ENCODE data around the gene TMEM202. TPM values are rescaled to one million over a fixed set of nuclear protein-coding genes. Genes with fewer than 3 reads are reported as not detected.
"Not testable (repeated sequence)": the region's sequence is repeated elsewhere in the genome, so short reads cannot be mapped to it uniquely, and the experiment has no call there.

Gene TMEM202
- polyA plus RNA-seq, 3 donors = not detected

DNA sequence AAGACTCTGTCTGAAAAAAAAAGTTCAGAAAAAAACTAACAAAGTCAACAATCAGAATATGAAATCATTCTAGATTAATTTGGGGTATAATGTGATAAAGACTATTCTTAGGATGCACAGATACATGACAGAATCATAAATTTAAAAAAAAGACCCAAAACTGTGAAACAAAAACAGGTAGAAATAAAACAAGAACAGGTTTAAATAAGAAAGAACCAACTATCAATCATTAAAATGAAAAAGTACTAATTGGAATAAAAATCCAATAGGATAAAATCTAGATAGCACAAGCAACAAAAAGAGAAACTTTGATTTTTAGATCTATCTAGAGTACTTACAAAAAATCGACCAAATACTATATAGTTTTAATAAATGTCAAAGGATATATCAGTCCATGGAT, 13.4 kb downstream of the TMEM202 start:
- no CpG with 5 or more reads among the region's 1 CpG for WGBS (ENCODE audit: insufficient coverage)
- Mint-ChIP-seq H3K27me3 (ENCODE audit: low read depth in 3 of 3) (peaks cover under 1 to 2% (median 2%) of the 10 kb centered on the region in 3 donors), H3K9me3 (peaks cover 3 to 18% (median 9%) of the 10 kb centered on the region in 7 donors), H3K4me3 (no peak overlapping the region), H3K36me3 (peaks cover 0 to 1% of the 10 kb centered on the region in 2 donors), H3K4me1 (no peaks in the 10 kb centered on the region), H3K27ac (peak overlapping the region in 1 of 7 donors; percentile 6)
- Histone ChIP-seq H3K79me2 (ENCODE audit: insufficient read depth, low read length) (no peaks in the 10 kb centered on the region), H3K9me3 (replicated peaks in 1 of 2; ENCODE audit: control insufficient read depth in 1 of 2, insufficient read depth in 1 of 2, low read length in 2 of 2) (peaks cover 0 to 3% of the 10 kb centered on the region in 2 donors), H4K20me1 (ENCODE audit: insufficient read depth, low read length) (no peaks in the 10 kb centered on the region), H2AFZ (ENCODE audit: insufficient read depth, low read depth, low read length, poor library complexity, severe bottlenecking) (no peak overlapping the region), H3K27me3 (ENCODE audit: control insufficient read depth in 2 of 2, insufficient read depth in 2 of 2, low read length in 2 of 2) (peaks cover 0 to 3% of the 10 kb centered on the region in 2 donors), H3K4me3 (replicated peaks in 1 of 3; ENCODE audit: low read depth in 2 of 3, low read length in 3 of 3) (no peak overlapping the region), H3K9ac (ENCODE audit: insufficient read depth, low read length, poor library complexity, severe bottlenecking) (no peak overlapping the region), H3K36me3 (replicated peaks in 1 of 2; ENCODE audit: control insufficient read depth in 1 of 2, insufficient read depth in 2 of 2, low read length in 2 of 2) (no peaks in the 10 kb centered on the region), H3K27ac (ENCODE audit: low read depth in 1 of 2, low read length in 2 of 2) (no peak overlapping the region), H3K4me1 (ENCODE audit: control insufficient read depth in 1 of 2, insufficient read depth in 2 of 2, low read length in 2 of 2) (no peaks in the 10 kb centered on the region), H3K4me2 (replicated peaks; ENCODE audit: extremely low read depth, low read length, poor library complexity, severe bottlenecking) (no peak overlapping the region)
- intact Hi-C loops (cut with micrococcal nuclease) = no loop called here
- DNase-seq = no peak
- TF ChIP-seq, protein P1, sequence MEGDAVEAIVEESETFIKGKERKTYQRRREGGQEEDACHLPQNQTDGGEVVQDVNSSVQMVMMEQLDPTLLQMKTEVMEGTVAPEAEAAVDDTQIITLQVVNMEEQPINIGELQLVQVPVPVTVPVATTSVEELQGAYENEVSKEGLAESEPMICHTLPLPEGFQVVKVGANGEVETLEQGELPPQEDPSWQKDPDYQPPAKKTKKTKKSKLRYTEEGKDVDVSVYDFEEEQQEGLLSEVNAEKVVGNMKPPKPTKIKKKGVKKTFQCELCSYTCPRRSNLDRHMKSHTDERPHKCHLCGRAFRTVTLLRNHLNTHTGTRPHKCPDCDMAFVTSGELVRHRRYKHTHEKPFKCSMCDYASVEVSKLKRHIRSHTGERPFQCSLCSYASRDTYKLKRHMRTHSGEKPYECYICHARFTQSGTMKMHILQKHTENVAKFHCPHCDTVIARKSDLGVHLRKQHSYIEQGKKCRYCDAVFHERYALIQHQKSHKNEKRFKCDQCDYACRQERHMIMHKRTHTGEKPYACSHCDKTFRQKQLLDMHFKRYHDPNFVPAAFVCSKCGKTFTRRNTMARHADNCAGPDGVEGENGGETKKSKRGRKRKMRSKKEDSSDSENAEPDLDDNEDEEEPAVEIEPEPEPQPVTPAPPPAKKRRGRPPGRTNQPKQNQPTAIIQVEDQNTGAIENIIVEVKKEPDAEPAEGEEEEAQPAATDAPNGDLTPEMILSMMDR (IDR thresholded peaks at IDR 0.05) = no peak

- H3K27me3 ChIP-seq (ENCODE audit: control insufficient read depth in 2 of 2, insufficient read depth in 2 of 2, low read length in 2 of 2); H3K79me2 ChIP-seq (ENCODE audit: insufficient read depth, low read length); H3K4me3 ChIP-seq (replicated peaks in 1 of 3; ENCODE audit: low read depth in 2 of 3, low read length in 3 of 3); H3K27me3 Mint-ChIP-seq (ENCODE audit: low read depth in 3 of 3); H3K27ac ChIP-seq (ENCODE audit: low read depth in 1 of 2, low read length in 2 of 2); H3K9ac ChIP-seq (ENCODE audit: insufficient read depth, low read length, poor library complexity, severe bottlenecking); H3K36me3 Mint-ChIP-seq; H4K20me1 ChIP-seq (ENCODE audit: insufficient read depth, low read length); H3K36me3 ChIP-seq (replicated peaks in 1 of 2; ENCODE audit: control insufficient read depth in 1 of 2, insufficient read depth in 2 of 2, low read length in 2 of 2); H3K4me1 ChIP-seq (ENCODE audit: control insufficient read depth in 1 of 2, insufficient read depth in 2 of 2, low read length in 2 of 2); H3K4me1 Mint-ChIP-seq; H3K4me2 ChIP-seq (replicated peaks; ENCODE audit: extremely low read depth, low read length, poor library complexity, severe bottlenecking); H2AFZ ChIP-seq (ENCODE audit: insufficient read depth, low read depth, low read length, poor library complexity, severe bottlenecking); H3K9me3 ChIP-seq (replicated peaks in 1 of 2; ENCODE audit: control insufficient read depth in 1 of 2, insufficient read depth in 1 of 2, low read length in 2 of 2); H3K4me3 Mint-ChIP-seq; H3K27ac Mint-ChIP-seq; DNase-seq; intact Hi-C loops (cut with micrococcal nuclease): not testable (repeated sequence)
- H3K9me3 Mint-ChIP-seq = peaks cover 3 to 18% (median 9%) of the 10 kb centered on the region in 7 donors
- WGBS (ENCODE audit: insufficient coverage) = no CpG with 5 or more reads among the region's 3 CpGs
Measured at GRCh38 chr15:72413337-72413736, 15.2 kb downstream of the TMEM202 start.
